Upper lobe of left lung (tissue), 6 donors: ENCODE data around the gene SLC46A1. TPM values are rescaled to one million over a fixed set of nuclear protein-coding genes. Genes with fewer than 3 reads are reported as not detected.
A peak's percentile ranks its signal among the peaks of the same experiment; 100 is the strongest.

Source experiments
- ATAC-seq, 2 donors: fragments of 200-7000 bp; cut with Tn5 transposase; one replicate each; pipeline ENCODE4 v1.9.1; 2022; ENCODE audit warnings: mild to moderate bottlenecking in 2 of 2, moderate library complexity in 2 of 2; ENCODE audit not compliant: low FRiP score in 2 of 2
- DNase-seq, 2 donors: peaks; one replicate each; pipeline ENCODE4 v3.0.0-alpha.2; 2019 to 2020
- H3K27ac ChIP-seq, 4 donors: fragments of 200-600 bp; sonication (generic); one replicate each; pipeline ENCODE4 v1.5.1; 2016 to 2019
- H3K27me3 ChIP-seq, 4 donors: fragments of 200-600 bp; sonication (generic); one replicate each; pipeline ENCODE4 v1.5.1; 2017 to 2019
- H3K36me3 ChIP-seq, 4 donors: fragments of 200-600 bp; sonication (generic); one replicate each; pipeline ENCODE4 v1.5.1; 2016 to 2019
- H3K4me1 ChIP-seq, 4 donors: fragments of 200-600 bp; sonication (generic); one replicate each; pipeline ENCODE4 v1.5.1; 2018 to 2019
- H3K4me3 ChIP-seq, 4 donors: fragments of 200-600 bp; sonication (generic); one replicate each; pipeline ENCODE4 v1.5.1; 2017 to 2019; ENCODE audit warnings: mild to moderate bottlenecking in 2 of 4, moderate library complexity in 1 of 4
- H3K9me3 ChIP-seq, 4 donors: fragments of 200-600 bp; sonication (generic); one replicate each; pipeline ENCODE4 v1.5.1; 2018 to 2019
- CTCF ChIP-seq, 6 experiments: fragments of 450-650 bp in 4 of 6; fragments of 200-600 bp in 2 of 6; sonication (generic) in 2 of 6; IDR thresholded peaks; one replicate each; pipeline ENCODE4 v1.5.1; 2016 to 2019; ENCODE audit warnings: antibody characterized with exemption in 6 of 6
- EP300 ChIP-seq, 4 donors: sonication (generic); formaldehyde crosslinking; IDR thresholded peaks; one replicate each; pipeline ENCODE4 v1.5.1; 2017; ENCODE audit warnings: antibody characterized with exemption in 4 of 4, control low read depth in 2 of 4
- POLR2A ChIP-seq, 4 donors: fragments of 450-650 bp; IDR thresholded peaks; one replicate each; pipeline ENCODE4 v1.5.1; 2016 to 2017; ENCODE audit warnings: antibody characterized with exemption in 4 of 4, mild to moderate bottlenecking in 2 of 4
- POLR2AphosphoS5 ChIP-seq, 2 donors: sonication (generic); formaldehyde crosslinking; IDR thresholded peaks; one replicate each; pipeline ENCODE4 v1.5.1; 2017; ENCODE audit warnings: antibody characterized with exemption in 2 of 2
- WGBS, 2 donors: methylation state at CpG; one replicate each; pipeline ENCODE4 v1.1.5; 2017 to 2018; 5-methylcytosine and 5-hydroxymethylcytosine counted together
- total RNA-seq, 6 donors: library from RNA; depleted of rRNA in 4 of 6; stranded (reverse); fragments of >200 nt in 4 of 6; gene quantifications; one replicate each; pipeline versions ENCODE4 v1.1.0 to v1.2.1, GENCODE V29; 2016 to 2021
- donor health status: DM: no; HTN: no; CAD: no; lungs with moderate emphysema.
- donor health status: DM: no; HTN: yes; CAD: no; lungs with severe emphysema.

Gene SLC46A1
- total RNA-seq, 6 donors from 2014 or later, result 15.0 to 44.0 (median 19.8) TPM

GRCh38 chr17:28381141-28381825, 24.7 kb downstream of the SLC46A1 start:
- H3K9me3 ChIP-seq, result no peaks in the 10 kb centered on the region
- 42% methylated on average over 26 to 54 of the region's 72 CpGs for WGBS, 2 donors
- TF ChIP-seq EP300 (IDR thresholded peaks at IDR 0.05), result no peak
- TF ChIP-seq CTCF (IDR thresholded peaks at IDR 0.05), result peak in 3 of 6 experiments; percentile 18 to 43 (median 34)
- ATAC-seq (peak; percentile 8 to 45), DNase-seq (peak; percentile 69 to 88)
- H3K27me3 ChIP-seq, result no peaks in the 10 kb centered on the region
- H3K4me3 ChIP-seq, result peak overlapping the region in 3 of 4 donors; percentile 27 to 37 (median 36)
- no peaks in the 10 kb centered on the region for H3K36me3 ChIP-seq
- H3K27ac ChIP-seq, result peak overlapping the region in 3 of 4 donors; percentile 32 to 46 (median 38)
- peaks cover 20 to 44% (median 34%) of the 10 kb centered on the region in 4 donors for H3K4me1 ChIP-seq

GRCh38 chr17:28379814-28380801, 25.9 kb downstream of the SLC46A1 start:
- DNase-seq, result peak in 1 of 2 donors; percentile 28
- no peaks in the 10 kb centered on the region for H3K9me3 ChIP-seq
- WGBS, 2 donors, result 44 to 47% methylated on average over 10 of the region's 10 CpGs
- ATAC-seq, result peak; percentile 9 to 47
- H3K36me3 ChIP-seq, result no peaks in the 10 kb centered on the region
- TF ChIP-seq POLR2AphosphoS5 (IDR thresholded peaks at IDR 0.05), result peak in 1 of 2 donors; percentile 40
- no peak for TF ChIP-seq POLR2A (IDR thresholded peaks at IDR 0.05)
- TF ChIP-seq EP300 (IDR thresholded peaks at IDR 0.05), result no peak
- peak overlapping the region in 1 of 4 donors; percentile 37 for H3K4me3 ChIP-seq
- H3K27ac ChIP-seq, result peak overlapping the region in 3 of 4 donors; percentile 32 to 46 (median 38)
- no peaks in the 10 kb centered on the region for H3K27me3 ChIP-seq
- H3K4me1 ChIP-seq, result peaks cover 17 to 36% (median 27%) of the 10 kb centered on the region in 4 donors

GRCh38 chr17:28372945-28373274, 33.1 kb downstream of the SLC46A1 start:
- H3K4me1 ChIP-seq, result peaks cover 21 to 36% (median 32%) of the 10 kb centered on the region in 4 donors
- peak overlapping the region in 2 of 4 donors; percentile 52 to 63 for H3K4me3 ChIP-seq
- H3K27me3 ChIP-seq, result peaks cover 0 to 8% (median 0%) of the 10 kb centered on the region in 4 donors
- no peak overlapping the region for H3K27ac ChIP-seq
- ATAC-seq (no peak), DNase-seq (no peak)
- 83 to 96% methylated on average over 6 of the region's 6 CpGs for WGBS, 2 donors
- no peaks in the 10 kb centered on the region for H3K9me3 ChIP-seq
- H3K36me3 ChIP-seq, result no peaks in the 10 kb centered on the region
- no peak for TF ChIP-seq EP300 (IDR thresholded peaks at IDR 0.05)
- TF ChIP-seq POLR2A (IDR thresholded peaks at IDR 0.05), result no peak
- no peak for TF ChIP-seq CTCF (IDR thresholded peaks at IDR 0.05)
- no peak for TF ChIP-seq POLR2AphosphoS5 (IDR thresholded peaks at IDR 0.05)

- peak overlapping the region in 3 of 4 donors; percentile 52 to 63 (median 55) for H3K4me3 ChIP-seq
- peaks cover 0 to 8% (median 0%) of the 10 kb centered on the region in 4 donors for H3K27me3 ChIP-seq
- WGBS, 2 donors, result 16 to 17% methylated on average over 35 of the region's 53 CpGs
- H3K36me3 ChIP-seq, result no peaks in the 10 kb centered on the region
- TF ChIP-seq POLR2A (IDR thresholded peaks at IDR 0.05), result no peak
- no peak for TF ChIP-seq CTCF (IDR thresholded peaks at IDR 0.05)
- no peak for TF ChIP-seq EP300 (IDR thresholded peaks at IDR 0.05)
- TF ChIP-seq POLR2AphosphoS5 (IDR thresholded peaks at IDR 0.05), result no peak
- peak in 1 of 2 donors; percentile 5 for ATAC-seq
- peak overlapping the region; percentile 1 to 67 (median 56) for H3K27ac ChIP-seq
- DNase-seq, result peak in 1 of 2 donors; percentile 90
- H3K9me3 ChIP-seq, result no peaks in the 10 kb centered on the region
- H3K4me1 ChIP-seq, result peaks cover 21 to 36% (median 32%) of the 10 kb centered on the region in 4 donors
Observed at GRCh38 chr17:28372203-28372944, 33.6 kb downstream of the SLC46A1 start.
